Measurements from ENCODE around the gene CD300LB.

DNA sequence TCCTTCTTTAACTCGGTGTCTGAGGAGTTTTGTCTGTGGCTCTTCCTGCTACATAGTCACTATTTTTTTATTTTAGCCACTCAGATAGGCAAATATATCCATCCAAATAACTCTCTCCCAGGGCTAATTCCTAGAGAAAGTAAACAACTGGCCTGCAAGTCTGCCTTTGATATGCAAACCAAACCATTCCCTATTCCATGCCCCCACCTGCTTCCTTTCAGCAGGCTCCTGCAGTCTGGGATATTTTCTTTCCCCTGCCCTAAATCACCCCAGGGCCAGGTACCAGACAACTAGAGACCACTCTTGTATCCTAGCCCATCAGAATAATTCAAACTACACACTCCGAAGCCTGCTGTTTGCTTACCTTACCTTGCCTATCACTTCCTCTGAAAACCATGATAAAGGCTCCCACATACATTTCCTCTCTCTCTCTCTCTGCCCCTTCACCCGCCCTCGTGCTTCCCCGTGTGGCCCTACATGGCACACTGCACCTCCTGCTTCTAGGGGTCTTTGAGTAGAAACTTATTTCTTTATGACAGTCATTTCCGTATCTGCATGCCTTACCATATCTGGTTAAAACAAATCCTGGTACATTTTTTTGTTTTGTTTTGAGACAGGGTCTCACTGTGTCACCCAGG is 27.7 kb upstream of the CD300LB start:
- TF ChIP-seq, protein P1, sequence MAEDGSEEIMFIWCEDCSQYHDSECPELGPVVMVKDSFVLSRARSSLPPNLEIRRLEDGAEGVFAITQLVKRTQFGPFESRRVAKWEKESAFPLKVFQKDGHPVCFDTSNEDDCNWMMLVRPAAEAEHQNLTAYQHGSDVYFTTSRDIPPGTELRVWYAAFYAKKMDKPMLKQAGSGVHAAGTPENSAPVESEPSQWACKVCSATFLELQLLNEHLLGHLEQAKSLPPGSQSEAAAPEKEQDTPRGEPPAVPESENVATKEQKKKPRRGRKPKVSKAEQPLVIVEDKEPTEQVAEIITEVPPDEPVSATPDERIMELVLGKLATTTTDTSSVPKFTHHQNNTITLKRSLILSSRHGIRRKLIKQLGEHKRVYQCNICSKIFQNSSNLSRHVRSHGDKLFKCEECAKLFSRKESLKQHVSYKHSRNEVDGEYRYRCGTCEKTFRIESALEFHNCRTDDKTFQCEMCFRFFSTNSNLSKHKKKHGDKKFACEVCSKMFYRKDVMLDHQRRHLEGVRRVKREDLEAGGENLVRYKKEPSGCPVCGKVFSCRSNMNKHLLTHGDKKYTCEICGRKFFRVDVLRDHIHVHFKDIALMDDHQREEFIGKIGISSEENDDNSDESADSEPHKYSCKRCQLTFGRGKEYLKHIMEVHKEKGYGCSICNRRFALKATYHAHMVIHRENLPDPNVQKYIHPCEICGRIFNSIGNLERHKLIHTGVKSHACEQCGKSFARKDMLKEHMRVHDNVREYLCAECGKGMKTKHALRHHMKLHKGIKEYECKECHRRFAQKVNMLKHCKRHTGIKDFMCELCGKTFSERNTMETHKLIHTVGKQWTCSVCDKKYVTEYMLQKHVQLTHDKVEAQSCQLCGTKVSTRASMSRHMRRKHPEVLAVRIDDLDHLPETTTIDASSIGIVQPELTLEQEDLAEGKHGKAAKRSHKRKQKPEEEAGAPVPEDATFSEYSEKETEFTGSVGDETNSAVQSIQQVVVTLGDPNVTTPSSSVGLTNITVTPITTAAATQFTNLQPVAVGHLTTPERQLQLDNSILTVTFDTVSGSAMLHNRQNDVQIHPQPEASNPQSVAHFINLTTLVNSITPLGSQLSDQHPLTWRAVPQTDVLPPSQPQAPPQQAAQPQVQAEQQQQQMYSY (CRISPR knock-in tag; IDR thresholded peaks at IDR 0.05), result no peak
- TF ChIP-seq, protein P2, sequence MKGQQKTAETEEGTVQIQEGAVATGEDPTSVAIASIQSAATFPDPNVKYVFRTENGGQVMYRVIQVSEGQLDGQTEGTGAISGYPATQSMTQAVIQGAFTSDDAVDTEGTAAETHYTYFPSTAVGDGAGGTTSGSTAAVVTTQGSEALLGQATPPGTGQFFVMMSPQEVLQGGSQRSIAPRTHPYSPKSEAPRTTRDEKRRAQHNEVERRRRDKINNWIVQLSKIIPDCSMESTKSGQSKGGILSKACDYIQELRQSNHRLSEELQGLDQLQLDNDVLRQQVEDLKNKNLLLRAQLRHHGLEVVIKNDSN (CRISPR knock-in tag; IDR thresholded peaks at IDR 0.05), result no peak
- no peak for TF ChIP-seq ELF4 (CRISPR knock-in tag; IDR thresholded peaks at IDR 0.05; ENCODE audit: low read depth)
- TF ChIP-seq, protein P3, sequence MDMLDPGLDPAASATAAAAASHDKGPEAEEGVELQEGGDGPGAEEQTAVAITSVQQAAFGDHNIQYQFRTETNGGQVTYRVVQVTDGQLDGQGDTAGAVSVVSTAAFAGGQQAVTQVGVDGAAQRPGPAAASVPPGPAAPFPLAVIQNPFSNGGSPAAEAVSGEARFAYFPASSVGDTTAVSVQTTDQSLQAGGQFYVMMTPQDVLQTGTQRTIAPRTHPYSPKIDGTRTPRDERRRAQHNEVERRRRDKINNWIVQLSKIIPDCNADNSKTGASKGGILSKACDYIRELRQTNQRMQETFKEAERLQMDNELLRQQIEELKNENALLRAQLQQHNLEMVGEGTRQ (CRISPR knock-in tag; IDR thresholded peaks at IDR 0.05), result no peak
- TF ChIP-seq, protein P4, sequence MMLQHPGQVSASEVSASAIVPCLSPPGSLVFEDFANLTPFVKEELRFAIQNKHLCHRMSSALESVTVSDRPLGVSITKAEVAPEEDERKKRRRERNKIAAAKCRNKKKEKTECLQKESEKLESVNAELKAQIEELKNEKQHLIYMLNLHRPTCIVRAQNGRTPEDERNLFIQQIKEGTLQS (CRISPR knock-in tag; conservative IDR thresholded peaks at IDR 0.05), result no peak
